Measurements from ENCODE around the gene ARL17B.
"Not testable (repeated sequence)": the region's sequence is repeated elsewhere in the genome, so short reads cannot be mapped to it uniquely, and the experiment has no call there.

DNA sequence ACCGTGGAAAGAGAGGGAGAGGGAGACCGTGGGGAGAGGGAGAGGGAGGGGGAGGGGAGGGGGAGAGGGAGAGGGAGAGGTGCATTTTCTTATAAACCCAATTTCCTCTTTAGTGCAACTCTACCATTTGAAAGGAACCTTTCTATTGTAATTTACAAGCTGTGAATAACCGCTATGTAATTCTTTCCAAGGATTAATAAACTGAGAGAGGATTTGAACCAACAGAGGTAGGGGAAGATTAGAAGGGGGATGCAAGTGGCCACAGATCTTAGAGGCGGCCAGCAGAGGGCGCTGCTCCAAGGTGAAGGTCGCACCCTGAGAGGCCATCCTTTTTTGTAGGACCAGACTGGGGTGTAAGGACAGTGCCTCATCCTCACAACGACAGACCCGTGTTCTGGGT is 107.8 kb downstream of the ARL17B start:
- TF ChIP-seq CTCF (IDR thresholded peaks at IDR 0.05 in 2 of 3, conservative IDR thresholded peaks at IDR 0.05 in 1 of 3; ENCODE audit: borderline replicate concordance in 1 of 3, insufficient read depth in 1 of 3, low read depth in 2 of 3, low read length in 2 of 3) (peak; percentile 47 to 71 (median 62); a peak in 5 of 6 replicates), RAD21 (IDR thresholded peaks at IDR 0.05; ENCODE audit: low read depth) (peak; percentile 39; the same call in 1 of the 2 replicates)
- not testable (repeated sequence) for TF ChIP-seq EZH2 (IDR thresholded peaks at IDR 0.05); TCF7L2 (IDR thresholded peaks at IDR 0.05; ENCODE audit: borderline replicate concordance, extremely low read depth, insufficient read depth, insufficient read length); SP1 (IDR thresholded peaks at IDR 0.05; ENCODE audit: low read depth); ZFX (IDR thresholded peaks at IDR 0.05); POLR2A (IDR thresholded peaks at IDR 0.05; ENCODE audit: borderline replicate concordance, extremely low read depth, insufficient read depth, insufficient read length); YY1 (IDR thresholded peaks at IDR 0.05; ENCODE audit: extremely low read depth, insufficient replicate concordance, low read depth, low read length); EZH2phosphoT487 (IDR thresholded peaks at IDR 0.05; ENCODE audit: borderline replicate concordance); JUND (IDR thresholded peaks at IDR 0.05); POLR2AphosphoS5 (IDR thresholded peaks at IDR 0.05; ENCODE audit: low read depth, low read length)
